ENCODE results near the gene YPEL5.
"Not testable (repeated sequence)": the region's sequence is repeated elsewhere in the genome, so short reads cannot be mapped to it uniquely, and the experiment has no call there.

Gene YPEL5

DNA sequence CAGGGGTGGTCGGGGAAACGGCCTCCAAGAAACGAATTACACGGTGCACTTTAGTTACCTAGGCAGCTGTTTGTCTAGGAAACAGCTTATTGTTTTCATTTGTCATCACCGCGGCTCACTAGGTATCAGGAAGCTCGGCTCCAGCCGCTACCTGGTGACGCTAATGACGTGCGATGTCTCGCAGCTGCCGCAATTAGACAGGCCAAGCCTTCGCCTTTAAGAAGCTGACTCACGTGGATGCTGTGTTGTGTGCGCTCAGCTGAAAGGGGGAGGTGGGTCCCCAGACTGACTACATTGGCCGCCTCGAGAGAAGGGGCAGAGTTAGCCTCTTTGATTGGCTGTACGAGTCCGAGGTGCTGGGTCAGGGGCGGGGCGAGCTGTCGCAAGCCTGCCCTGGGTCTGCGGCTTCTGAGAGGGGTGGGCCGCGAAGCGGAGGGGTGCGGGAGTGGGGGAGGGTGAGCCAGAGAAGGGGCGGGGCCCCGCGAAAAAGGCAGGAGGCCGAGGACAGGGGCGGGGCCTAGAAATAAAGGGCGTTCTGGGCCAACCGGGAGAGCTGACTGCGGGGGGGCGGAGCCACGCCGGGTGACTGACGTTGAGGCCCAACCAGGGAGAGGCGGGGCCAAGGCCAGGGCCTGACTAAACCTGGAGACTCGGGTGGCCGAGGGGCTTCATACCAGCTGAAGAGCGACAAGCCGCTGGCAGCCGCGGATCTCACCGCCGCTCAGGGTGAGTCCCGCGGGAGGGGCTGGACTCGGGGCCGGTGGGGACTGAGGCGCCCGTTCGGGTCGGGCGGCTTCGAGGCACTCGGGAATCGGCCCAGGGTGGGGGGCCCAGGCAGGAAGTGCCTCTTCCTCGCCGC is at the start of gene YPEL5:
Gene YPEL5, plus strand, starts transcription at position 671 of the 859 bp plus-strand sequence. CDS start 9,645 bp downstream, outside the sequence.
- DNase-seq (ENCODE audit: low read depth in 2 of 2) = peak; percentile 99

DNA sequence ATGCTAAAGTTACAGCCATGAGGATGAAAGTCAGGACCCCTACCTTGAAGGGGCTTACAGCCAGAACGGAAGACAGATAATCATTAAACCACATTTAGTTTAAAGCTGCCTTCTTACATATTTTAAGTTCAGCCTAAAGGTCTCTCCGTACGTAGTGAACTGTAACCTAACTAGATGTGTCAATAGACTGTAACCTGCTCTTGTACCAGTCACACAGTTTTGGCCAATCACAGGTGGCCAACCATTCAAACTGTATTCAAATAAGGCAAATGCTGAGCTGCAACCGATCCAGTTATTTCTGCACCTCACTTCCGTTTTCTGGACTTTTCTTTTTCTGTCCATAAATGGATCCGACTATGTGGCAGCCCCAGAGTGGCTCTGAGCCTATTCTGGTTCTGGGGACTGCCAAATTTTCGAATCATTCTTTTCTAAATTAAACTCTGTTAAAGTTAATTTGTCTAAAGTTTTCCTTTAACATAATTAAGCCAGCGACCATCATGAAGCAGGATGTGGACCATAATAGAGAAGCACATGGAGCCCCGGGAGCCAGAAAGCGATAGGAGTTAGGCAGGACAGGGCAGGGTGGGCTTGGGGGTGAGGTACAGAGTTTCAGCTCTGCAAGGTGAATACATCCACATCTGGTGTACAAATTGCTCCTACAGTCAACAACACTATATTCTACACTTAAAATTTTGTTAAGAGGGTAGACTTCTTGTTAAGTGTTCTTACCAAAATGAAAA is 48.4 kb upstream of the YPEL5 start:
- no peak for DNase-seq (ENCODE audit: low read depth in 2 of 2)

DNA sequence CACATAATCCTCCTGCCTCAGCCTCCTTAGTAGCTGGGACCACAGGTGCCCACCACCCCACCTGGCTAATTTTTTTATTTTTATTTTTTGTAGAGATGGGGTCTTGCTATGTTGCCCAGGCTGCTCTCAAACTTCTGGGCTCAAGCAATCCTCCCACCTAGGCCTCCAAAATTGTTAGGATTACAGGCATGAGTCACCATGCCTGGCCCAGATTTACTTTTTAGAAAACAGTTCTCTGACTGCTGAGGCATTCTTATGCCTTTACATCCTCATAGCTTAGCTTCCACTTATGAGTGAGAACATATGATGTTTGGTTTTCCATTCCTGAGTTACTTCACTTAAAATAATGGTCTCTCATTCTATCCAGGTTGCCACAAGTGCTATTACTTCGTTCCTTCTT is 47.4 kb upstream of the YPEL5 start:
- not testable (repeated sequence) for DNase-seq (ENCODE audit: low read depth in 2 of 2)

DNA sequence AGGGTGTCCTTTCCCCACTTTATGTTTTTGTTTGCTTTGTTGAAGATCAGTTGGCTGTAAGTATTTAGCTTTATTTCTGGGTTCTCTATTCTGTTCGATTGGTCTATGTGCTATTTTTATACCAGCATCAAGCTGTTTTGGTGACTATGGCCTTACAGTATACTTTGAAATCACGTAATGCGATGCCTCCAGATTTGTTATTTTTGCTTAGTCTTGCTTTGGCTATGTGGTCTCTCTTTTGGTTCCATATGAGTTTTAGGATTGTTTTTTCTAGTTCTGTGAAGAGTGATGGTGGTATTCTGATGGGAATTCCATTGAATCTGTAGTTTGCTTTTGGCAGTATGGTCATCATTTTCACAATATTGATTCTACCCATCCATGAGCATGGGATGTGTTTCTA is 46.1 kb upstream of the YPEL5 start:
- DNase-seq (ENCODE audit: low read depth in 2 of 2) = not testable (repeated sequence)

DNA sequence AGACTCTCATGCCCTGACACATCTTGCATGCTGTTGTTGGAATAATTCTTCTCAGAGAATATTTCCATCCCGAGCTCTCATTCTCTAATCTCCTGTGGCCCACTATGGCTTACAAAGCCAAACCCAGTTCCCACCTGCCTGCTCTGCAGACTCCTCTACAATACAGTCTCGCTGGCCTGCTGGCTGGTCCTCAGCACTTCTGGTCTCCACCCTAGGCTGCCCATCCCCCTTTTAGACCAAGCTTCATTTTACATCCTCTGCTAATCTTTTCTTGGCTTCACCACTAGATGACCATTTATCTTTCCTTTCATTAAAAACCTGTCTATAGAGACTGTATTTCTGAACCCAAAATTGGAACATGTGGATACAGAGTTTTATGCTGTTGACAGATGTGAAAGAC is 42.5 kb upstream of the YPEL5 start:
- no peak for DNase-seq (ENCODE audit: low read depth in 2 of 2)

DNA sequence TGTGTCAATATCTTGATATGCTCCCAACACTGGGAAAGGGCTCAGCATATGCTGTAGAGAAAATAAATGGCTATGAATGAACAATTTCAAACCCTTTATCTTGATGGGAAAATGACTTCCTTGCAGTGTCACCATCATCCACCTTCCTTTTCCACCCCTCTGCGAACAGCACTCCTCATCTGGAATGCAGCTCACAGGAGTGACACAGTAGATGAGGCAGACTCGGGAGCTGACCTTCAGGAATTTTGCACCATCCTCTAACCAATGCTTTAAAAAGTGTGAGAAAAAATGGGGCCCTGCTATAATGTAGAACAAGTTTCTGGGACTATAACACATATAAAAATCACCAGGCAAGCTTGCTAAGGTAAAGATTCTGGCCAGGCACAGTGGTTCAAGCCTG is 41.3 kb upstream of the YPEL5 start:
- no peak for DNase-seq (ENCODE audit: low read depth in 2 of 2)

DNA sequence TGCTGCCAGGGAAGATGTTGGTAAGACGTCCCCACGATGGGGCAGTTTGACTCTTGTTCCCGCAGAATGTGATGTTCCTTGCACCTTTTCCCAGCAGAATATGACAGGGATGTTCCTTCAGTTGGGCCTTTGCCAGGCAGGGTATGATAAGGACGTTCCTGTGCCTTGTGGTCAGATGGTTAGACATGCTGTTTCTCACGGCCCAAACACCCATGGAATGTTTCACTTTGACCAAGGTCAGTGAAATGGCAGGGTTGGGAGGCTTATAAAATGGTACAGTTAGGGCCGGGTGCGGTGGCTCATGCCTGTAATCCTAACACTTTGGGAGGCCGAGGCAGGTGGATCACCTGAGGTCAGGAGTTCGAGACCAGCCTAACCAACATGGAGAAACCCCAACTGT is 40.3 kb upstream of the YPEL5 start:
- DNase-seq (ENCODE audit: low read depth in 2 of 2) = no peak

DNA sequence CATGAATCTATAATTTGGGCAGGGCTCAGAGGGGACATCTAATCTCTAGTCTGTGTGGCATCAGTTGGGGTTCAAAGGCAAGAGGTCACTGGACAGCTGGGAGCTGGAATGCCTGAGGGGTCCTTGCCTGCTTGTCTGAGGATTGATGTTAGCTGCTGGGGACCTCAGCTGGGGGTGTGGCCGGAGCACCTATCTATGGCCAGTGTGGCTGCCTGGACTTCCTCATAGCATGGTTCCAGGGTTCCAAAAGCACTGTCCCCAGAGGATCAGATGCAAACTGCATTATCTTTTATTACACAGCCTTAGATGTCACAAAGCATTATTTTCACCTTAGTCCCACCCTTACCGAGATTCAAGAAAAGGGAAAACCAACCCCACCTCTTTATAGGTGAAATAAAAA is 38.6 kb upstream of the YPEL5 start:
- no peak for DNase-seq (ENCODE audit: low read depth in 2 of 2)

DNA sequence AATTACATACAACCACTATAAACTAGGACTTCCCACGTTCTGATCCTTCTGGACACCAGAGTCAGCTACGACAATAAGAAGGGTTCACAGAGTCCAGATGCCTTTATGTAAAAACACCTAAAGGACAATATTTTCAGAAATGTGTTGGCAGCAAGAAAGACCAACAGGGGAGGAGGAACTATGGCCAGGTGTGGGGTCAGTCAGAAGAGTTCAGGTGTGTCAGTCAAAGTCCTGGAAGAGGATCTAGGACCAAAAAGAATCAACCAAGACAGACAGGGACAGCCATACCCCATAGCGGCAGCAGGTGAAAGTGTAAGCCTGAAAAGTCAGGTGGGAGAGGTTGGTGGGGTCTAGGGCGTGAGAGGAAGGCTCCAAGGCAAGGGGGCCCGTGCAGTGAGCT is 38.0 kb upstream of the YPEL5 start:
- DNase-seq (ENCODE audit: low read depth in 2 of 2) = no peak

DNA sequence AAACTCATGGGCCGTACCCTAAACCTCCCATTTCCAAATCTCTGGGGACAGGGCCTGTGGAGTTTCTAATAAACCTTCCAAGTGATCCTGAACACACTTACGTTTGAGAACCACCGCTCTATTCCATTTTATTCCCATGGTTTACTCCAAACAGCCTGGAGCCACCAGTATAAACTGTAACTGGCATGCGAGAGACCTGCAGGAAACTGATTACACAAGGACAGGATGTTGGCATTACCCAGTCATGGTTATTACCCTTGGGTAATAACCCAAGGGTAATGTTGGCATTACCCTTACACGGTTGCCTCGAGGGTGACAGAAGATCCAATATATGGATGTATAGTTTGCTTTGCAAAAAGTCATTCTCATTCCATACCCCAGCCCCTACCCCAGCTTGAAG is 37.0 kb upstream of the YPEL5 start:
- no peak for DNase-seq (ENCODE audit: low read depth in 2 of 2)

DNA sequence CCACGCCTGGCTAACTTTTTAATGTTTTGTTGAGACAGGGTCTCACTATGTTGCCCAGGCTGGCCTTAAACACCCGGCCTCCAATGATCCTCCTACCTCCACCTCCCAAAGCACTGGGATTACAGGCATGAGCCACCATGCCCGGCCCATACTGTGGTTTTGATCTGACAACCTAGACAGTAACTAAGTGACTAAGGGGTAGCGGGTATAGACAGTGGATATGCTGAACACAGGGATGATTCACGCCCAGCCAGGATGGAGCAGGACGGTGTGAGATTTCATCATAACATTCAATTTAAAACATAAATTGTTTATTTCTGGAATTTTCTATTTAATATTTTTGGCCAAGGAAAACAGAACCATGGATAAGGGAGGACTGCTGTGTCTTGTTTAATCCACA is 36.0 kb upstream of the YPEL5 start:
- DNase-seq (ENCODE audit: low read depth in 2 of 2) = no peak

DNA sequence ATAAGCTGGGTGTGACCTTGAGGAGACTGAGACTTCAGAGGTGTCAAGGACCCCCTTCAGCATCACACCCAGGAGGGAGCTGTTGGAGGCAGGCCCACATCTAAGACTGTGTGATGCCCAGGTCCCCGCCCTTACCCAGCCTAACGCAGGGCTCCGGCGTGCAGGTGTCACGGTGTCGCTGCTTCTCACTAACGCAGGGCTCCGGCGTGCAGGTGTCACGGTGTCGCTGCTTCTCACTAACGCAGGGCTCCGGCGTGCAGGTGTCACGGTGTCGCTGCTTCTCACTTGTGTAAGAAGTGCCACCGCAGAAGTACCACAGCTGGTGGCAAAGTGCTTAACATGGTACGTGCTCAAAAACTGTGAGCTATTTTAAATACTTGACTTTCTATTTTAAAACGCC is 35.6 kb upstream of the YPEL5 start:
- not testable (repeated sequence) for DNase-seq (ENCODE audit: low read depth in 2 of 2)

DNA sequence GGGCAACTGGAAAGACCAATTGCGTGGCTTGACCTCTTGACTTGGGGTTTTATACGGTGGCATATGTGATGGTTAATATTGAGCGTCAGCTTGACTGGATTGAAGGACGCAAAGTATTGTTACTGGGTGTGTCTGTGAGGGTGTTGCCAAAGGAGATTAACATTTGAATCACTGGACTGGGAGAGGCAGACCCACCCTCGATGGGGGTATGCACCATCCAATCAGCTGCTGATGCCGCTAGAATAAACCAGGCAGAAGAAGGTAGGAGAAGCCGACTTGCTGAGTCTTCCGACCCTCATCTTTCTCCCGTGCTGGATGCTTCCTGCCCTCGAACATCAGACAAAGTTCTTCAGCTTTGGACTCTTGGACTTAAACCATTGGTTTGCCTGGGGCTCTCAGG is 34.2 kb upstream of the YPEL5 start:
- no peak for DNase-seq (ENCODE audit: low read depth in 2 of 2)

DNA sequence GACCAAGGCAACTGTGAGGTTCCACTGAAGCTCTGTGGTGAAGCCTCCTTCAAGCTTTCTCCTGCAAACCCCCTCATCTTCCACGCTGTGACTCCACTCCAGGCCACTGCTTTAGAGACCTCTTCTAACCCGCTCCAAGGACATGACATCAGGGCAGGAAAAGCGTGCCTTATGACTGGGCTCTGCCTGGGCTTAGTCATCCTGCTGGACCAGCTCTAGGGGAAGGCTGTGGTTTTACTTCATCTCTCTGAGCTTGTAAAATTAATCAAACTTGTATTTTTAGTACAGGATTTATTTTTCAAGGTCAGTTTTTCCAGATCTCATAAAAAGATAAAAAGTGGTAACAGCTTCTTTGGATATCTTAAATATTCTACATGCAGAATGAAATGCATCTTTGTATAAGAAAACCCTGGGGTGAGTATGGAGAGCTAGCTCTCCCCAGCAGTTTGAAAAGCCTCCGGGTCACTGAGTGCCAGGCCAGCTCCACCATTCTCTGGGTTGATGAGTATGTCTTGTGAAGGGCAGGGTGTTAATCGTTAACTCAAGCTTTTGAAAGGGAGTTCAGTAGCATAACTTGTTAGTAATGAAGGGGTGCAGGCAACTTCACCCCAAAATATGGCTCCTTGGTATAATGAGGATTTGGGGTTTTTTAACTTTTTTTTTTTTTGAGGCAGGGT is 33.1 kb upstream of the YPEL5 start:
- no peak for DNase-seq (ENCODE audit: low read depth in 2 of 2)

DNA sequence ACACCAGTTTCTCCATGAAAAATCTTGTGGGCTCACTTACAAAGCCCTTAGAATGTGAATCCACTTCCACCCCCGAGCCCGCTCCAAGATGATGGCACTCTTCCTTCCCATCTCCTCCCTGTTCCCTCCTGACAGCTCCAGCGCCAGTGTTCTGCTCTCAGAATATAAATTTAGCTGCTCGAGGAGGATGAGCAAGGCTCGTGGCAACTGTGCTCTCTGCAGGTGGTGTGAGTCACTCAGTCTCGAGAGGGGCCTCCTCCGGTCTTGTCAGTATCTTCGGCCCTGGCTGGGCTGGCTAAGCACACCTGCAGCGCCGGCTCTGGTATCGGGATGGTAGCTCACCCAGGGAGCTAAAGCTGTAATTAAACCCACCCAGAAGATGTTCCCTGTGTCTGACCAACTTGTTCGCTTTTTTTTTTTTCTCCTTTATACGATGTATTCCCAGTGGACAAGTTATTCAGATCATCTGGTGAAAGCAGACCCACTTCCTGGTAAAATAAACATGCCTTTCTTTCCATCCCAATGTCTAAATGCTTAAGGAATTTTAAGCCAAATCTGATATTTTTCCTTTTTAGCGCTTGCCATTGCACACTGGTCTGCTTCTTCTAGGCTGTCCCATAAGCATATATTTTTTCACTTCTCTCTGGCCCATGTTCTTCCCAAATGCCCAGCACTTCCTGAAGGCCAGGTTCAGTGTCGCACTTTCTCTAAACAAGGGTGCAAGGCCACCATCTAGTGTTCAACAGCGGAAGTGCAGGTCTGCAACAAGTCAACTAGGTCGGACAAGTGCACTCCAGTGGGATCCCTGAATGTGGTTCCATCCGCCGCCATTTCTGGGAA is 31.4 kb upstream of the YPEL5 start:
- DNase-seq (ENCODE audit: low read depth in 2 of 2) = peak in 1 of 2 donors; percentile 20

DNA sequence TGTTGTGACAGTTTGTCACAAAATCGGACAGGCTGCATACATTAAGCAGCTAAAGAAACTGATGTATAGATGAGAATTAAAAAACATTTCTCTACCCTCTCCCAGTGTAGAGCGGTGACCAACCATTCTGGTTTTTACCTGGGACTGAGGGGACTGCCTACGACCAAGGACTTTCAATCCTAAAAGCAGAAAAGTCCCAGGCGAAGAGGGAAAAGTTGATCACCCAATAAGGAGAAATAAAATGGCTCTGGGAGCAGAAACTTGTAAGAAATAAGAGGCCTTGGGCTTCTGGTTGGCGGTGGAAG is 30.9 kb upstream of the YPEL5 start:
- no peak for DNase-seq (ENCODE audit: low read depth in 2 of 2)

DNA sequence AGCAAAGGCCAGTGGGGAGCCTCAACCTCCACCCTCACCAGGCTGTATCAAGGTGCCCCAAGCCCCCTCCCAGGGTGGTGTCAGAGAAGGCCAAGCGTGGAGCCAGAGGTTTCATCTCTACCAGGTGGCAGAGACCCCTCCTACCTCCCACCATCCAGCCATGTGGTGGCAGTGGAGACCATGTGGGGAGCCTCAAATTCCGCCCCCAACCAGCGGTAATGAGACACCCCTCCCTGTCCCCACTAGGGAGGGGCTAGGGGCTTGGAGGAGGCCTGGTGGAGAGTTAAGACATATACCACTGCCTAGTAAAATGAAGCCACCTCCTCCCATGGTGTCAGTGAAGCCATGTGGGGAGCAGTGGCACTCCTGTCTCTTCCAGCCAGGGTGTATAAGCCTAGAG is 24.4 kb upstream of the YPEL5 start:
- no peak for DNase-seq (ENCODE audit: low read depth in 2 of 2)

DNA sequence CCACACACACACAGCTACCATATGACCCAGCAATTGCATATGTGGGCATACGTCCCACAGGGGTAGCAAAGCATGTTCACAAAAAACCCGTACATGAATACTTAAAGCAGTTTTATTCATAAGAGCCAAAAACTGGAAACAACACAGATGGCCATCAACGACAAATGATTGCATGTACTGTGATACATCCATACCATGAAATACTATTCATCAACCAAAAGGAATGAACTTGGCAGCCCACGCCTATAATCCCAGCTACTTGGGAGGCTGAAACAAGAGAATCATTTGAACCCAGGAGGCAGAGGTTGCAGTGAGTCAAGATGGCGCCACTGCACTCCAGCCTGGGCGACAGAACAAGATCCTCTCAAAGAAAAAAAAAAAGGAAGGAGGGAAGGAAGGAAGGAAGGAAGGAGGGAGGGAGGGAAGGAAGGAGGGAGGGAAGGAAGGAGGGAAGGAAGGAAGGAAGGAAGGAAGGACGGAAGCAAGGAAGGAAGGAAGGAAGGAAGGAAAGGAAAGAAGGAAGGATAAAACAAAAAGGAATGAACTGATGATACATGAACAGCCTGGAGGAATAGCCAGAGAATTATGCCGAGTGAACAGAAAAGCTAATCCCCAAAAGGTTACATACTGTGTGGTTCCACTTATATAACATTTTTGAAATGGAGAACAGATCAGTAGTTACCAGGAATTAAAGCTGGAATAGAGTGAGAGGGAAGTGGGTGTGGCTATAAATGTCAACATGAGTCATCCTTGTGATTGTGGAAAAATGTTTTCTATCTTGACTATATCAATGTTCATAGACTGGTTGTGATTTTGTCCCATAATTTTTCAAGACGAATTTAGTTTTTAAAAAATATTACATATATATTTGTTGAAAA is 19.6 kb upstream of the YPEL5 start:
- DNase-seq (ENCODE audit: low read depth in 2 of 2) = no peak

DNA sequence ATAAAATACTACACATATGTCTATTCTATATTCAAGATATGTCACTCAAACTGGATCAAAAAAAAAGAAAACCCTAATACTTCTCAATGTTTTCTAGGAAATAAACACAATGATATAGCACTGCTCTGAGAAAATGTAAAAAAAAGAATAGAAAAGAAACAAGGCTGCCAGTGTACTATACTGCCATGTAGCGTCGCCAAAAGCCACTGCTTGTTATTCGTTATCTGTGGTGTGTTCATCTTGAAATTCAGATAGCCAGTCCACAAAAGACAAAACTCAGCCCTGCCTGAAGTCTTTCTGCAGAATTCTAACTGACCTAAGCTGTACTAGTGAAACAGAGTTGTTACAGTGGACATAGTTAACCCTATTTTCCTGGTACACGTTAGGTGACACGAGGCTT is 12.2 kb upstream of the YPEL5 start:
- no peak for DNase-seq (ENCODE audit: low read depth in 2 of 2)

DNA sequence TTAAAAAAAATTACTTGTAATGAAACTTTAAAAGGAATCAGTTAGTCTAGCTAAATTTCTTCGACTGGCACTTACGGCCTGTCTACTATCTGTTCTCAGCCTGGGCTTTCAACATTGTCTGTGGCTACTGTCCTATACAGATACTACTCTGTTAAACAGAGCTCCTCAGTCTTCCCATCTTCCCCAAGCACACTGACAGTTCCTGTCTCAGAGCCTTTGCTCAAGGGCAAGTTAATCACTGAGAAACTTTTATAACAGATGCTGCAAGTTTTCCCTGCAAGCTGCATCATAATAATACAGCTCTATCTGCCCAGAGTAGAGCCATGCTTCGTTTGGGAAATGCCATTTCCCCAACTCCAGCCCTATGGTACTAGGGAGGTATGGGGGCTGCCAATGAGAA is 11.3 kb upstream of the YPEL5 start:
- no peak for DNase-seq (ENCODE audit: low read depth in 2 of 2)
